ENCODE data around the gene KIAA1958. TPM values are rescaled to one million over a fixed set of nuclear protein-coding genes. Genes with fewer than 3 reads are reported as not detected.

The KIAA1958 gene
- total RNA-seq, 4 donors from 2014 or later, result 10.2 to 18.3 (median 10.6) TPM

GRCh38 chr9:112620388-112620787, 133.8 kb downstream of the KIAA1958 start:
- H3K27me3 ChIP-seq, result no peaks in the 10 kb centered on the region
- H3K4me3 ChIP-seq, result no peak overlapping the region
- TF ChIP-seq EP300 (IDR thresholded peaks at IDR 0.05) (no peak), POLR2AphosphoS5 (IDR thresholded peaks at IDR 0.05) (no peak), POLR2A (IDR thresholded peaks at IDR 0.05) (no peak)
- TF ChIP-seq, protein P1, sequence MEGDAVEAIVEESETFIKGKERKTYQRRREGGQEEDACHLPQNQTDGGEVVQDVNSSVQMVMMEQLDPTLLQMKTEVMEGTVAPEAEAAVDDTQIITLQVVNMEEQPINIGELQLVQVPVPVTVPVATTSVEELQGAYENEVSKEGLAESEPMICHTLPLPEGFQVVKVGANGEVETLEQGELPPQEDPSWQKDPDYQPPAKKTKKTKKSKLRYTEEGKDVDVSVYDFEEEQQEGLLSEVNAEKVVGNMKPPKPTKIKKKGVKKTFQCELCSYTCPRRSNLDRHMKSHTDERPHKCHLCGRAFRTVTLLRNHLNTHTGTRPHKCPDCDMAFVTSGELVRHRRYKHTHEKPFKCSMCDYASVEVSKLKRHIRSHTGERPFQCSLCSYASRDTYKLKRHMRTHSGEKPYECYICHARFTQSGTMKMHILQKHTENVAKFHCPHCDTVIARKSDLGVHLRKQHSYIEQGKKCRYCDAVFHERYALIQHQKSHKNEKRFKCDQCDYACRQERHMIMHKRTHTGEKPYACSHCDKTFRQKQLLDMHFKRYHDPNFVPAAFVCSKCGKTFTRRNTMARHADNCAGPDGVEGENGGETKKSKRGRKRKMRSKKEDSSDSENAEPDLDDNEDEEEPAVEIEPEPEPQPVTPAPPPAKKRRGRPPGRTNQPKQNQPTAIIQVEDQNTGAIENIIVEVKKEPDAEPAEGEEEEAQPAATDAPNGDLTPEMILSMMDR (IDR thresholded peaks at IDR 0.05), result no peak
- no peaks in the 10 kb centered on the region for H3K9me3 ChIP-seq
- no peak for DNase-seq (ENCODE audit: low spot score in 2 of 2)
- H3K4me1 ChIP-seq, result no peaks in the 10 kb centered on the region
- no peaks in the 10 kb centered on the region for H3K36me3 ChIP-seq
- H3K27ac ChIP-seq, result no peak overlapping the region
- 87% methylated on average over 2 of the region's 2 CpGs for WGBS

- H3K4me3 ChIP-seq, result no peak overlapping the region
- H3K9me3 ChIP-seq, result no peaks in the 10 kb centered on the region
- DNase-seq (ENCODE audit: low spot score in 2 of 2), result no peak
- no peaks in the 10 kb centered on the region for H3K4me1 ChIP-seq
- H3K27me3 ChIP-seq, result no peaks in the 10 kb centered on the region
- WGBS, result 64% methylated on average over 3 of the region's 3 CpGs
- no peaks in the 10 kb centered on the region for H3K36me3 ChIP-seq
- H3K27ac ChIP-seq, result no peak overlapping the region
- TF ChIP-seq, protein P1 (IDR thresholded peaks at IDR 0.05), result no peak
- TF ChIP-seq POLR2AphosphoS5 (IDR thresholded peaks at IDR 0.05) (no peak), POLR2A (IDR thresholded peaks at IDR 0.05) (no peak), EP300 (IDR thresholded peaks at IDR 0.05) (no peak)
Observed at GRCh38 chr9:112621018-112621655, 134.5 kb downstream of the KIAA1958 start.

DNA sequence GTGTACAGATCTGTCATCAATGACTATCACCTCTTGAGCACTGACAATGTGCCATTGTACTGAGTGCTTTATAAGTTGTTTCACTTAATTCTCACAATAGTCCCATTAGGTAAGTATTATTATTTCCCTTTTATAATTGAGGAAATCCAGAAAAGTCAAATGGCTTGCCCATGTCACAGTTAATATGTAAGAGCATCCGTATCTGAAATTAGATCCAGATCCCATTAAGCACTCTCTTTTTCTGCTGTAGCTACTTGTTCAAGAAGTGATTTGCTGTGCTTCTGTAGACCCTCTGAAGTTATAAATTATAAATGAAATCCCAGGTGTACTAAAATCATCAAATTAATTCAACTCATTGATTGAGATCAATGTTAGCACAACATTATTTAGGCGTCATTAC, 136.6 kb downstream of the KIAA1958 start:
- no peak overlapping the region for H3K4me3 ChIP-seq
- DNase-seq (ENCODE audit: low spot score in 2 of 2), result no peak
- H3K36me3 ChIP-seq, result no peaks in the 10 kb centered on the region
- no peaks in the 10 kb centered on the region for H3K27me3 ChIP-seq
- TF ChIP-seq POLR2A (IDR thresholded peaks at IDR 0.05) (no peak), POLR2AphosphoS5 (IDR thresholded peaks at IDR 0.05) (no peak), EP300 (IDR thresholded peaks at IDR 0.05) (no peak)
- TF ChIP-seq, protein P1 (IDR thresholded peaks at IDR 0.05), result no peak
- WGBS, result 84% methylated on average over 2 of the region's 2 CpGs
- H3K27ac ChIP-seq, result no peak overlapping the region
- no peaks in the 10 kb centered on the region for H3K9me3 ChIP-seq
- no peaks in the 10 kb centered on the region for H3K4me1 ChIP-seq

- no peak overlapping the region for H3K27ac ChIP-seq
- H3K4me3 ChIP-seq, result no peak overlapping the region
- 86% methylated on average over 7 of the region's 7 CpGs for WGBS
- TF ChIP-seq EP300 (IDR thresholded peaks at IDR 0.05) (no peak), POLR2A (IDR thresholded peaks at IDR 0.05) (no peak), POLR2AphosphoS5 (IDR thresholded peaks at IDR 0.05) (no peak)
- TF ChIP-seq, protein P1 (IDR thresholded peaks at IDR 0.05), result no peak
- no peaks in the 10 kb centered on the region for H3K4me1 ChIP-seq
- H3K36me3 ChIP-seq, result no peaks in the 10 kb centered on the region
- DNase-seq (ENCODE audit: low spot score in 2 of 2), result no peak
- no peaks in the 10 kb centered on the region for H3K9me3 ChIP-seq
- no peaks in the 10 kb centered on the region for H3K27me3 ChIP-seq
Observed at GRCh38 chr9:112624711-112625707, 138.4 kb downstream of the KIAA1958 start.

Measured in suprapubic skin (tissue), 4 donors.